ENCODE data around the gene SULT4A1.

- TF ChIP-seq CTCF (IDR thresholded peaks at IDR 0.05; ENCODE audit: low read length) = no peak
- TF ChIP-seq EZH2 (IDR thresholded peaks at IDR 0.05; ENCODE audit: borderline replicate concordance, low read length) = no peak
Observed at GRCh38 chr22:43885786-43886185, 23.5 kb upstream of the SULT4A1 start.
